Fibroblast of lung (primary cell): ENCODE data around the gene RAPGEF4. TPM values are rescaled to one million over a fixed set of nuclear protein-coding genes. Genes with fewer than 3 reads are reported as not detected.

Experiments
- DNase-seq, 2 donors: peaks; one replicate each; pipeline versions ENCODE4 v3.0.0 to v3.0.0-alpha.2; 2010; ENCODE audit warnings: low read depth in 2 of 2
- H2AFZ ChIP-seq: 2 replicates; pipeline ENCODE4 v1.5.1; 2012; ENCODE audit warnings: low read length, control low read depth, inconsistent platforms
- H3K27ac ChIP-seq: 2 replicates; pipeline ENCODE4 v1.5.1; 2011; ENCODE audit warnings: low read length, control low read depth; ENCODE audit not compliant: insufficient read depth
- H3K27me3 ChIP-seq: 2 replicates; pipeline ENCODE4 v1.5.1; 2011; ENCODE audit warnings: mild to moderate bottlenecking, low read length; ENCODE audit not compliant: control insufficient read depth, insufficient read depth
- H3K36me3 ChIP-seq: 2 replicates; pipeline ENCODE4 v1.5.1; 2011; ENCODE audit warnings: low read length; ENCODE audit not compliant: control insufficient read depth, insufficient read depth
- H3K4me1 ChIP-seq: 2 replicates; pipeline ENCODE4 v1.5.1; 2011; ENCODE audit warnings: low read length; ENCODE audit not compliant: control insufficient read depth, insufficient read depth; ENCODE audit errors: extremely low read depth
- H3K4me2 ChIP-seq: 2 replicates; pipeline ENCODE4 v1.5.1; 2011; ENCODE audit warnings: low read length, control low read depth; ENCODE audit not compliant: insufficient read depth; ENCODE audit errors: extremely low read depth
- H3K4me3 ChIP-seq, 4 experiments: fragments of 200-600 bp in 1 of 4; sonication (generic) in 1 of 4; replicated peaks in 1 of 4; 2 replicates each; pipeline ENCODE4 v1.5.1; 2011 to 2016; ENCODE audit warnings: low read length in 4 of 4, low read depth in 3 of 4, mild to moderate bottlenecking in 3 of 4, control low read depth in 2 of 4, inconsistent platforms in 1 of 4, mixed read lengths in 1 of 4; ENCODE audit not compliant: insufficient read depth in 1 of 4; ENCODE audit errors: control extremely low read depth in 1 of 4
- H3K79me2 ChIP-seq: 2 replicates; pipeline ENCODE4 v1.5.1; 2012; ENCODE audit warnings: mild to moderate bottlenecking, low read length, inconsistent platforms; ENCODE audit not compliant: control insufficient read depth, insufficient read depth
- H3K9ac ChIP-seq: 2 replicates; pipeline ENCODE4 v1.5.1; 2011; ENCODE audit warnings: mild to moderate bottlenecking, low read length, control low read depth; ENCODE audit not compliant: insufficient read depth
- H3K9me3 ChIP-seq: 2 replicates; pipeline ENCODE4 v1.5.1; 2012; ENCODE audit warnings: low read depth, low read length; ENCODE audit not compliant: control insufficient read depth, insufficient read depth
- H4K20me1 ChIP-seq: 2 replicates; pipeline ENCODE4 v1.5.1; 2011; ENCODE audit warnings: low read length; ENCODE audit not compliant: control insufficient read depth, insufficient read depth; ENCODE audit errors: extremely low read depth
- CTCF ChIP-seq, 2 donors: IDR thresholded peaks in 1 of 2; conservative IDR thresholded peaks in 1 of 2; 1 replicate in 1 of 2; 2 replicates in 1 of 2; pipeline ENCODE4 v1.5.1; 2011 to 2012; ENCODE audit warnings: low read length in 2 of 2, control low read depth in 1 of 2, inconsistent platforms in 1 of 2, low read depth in 1 of 2, mild to moderate bottlenecking in 1 of 2
- EZH2 ChIP-seq: IDR thresholded peaks from 2 replicates; pipeline ENCODE4 v1.5.1; 2012; ENCODE audit warnings: low read length, control low read depth, mild to moderate bottlenecking; ENCODE audit errors: missing control alignments
- polyA plus RNA-seq, 2 donors: library from polyadenylated mRNA; depleted of rRNA in 1 of 2; stranded (reverse) in 1 of 2; unstranded in 1 of 2; fragments of >200 nt; gene quantifications; 2 replicates each; pipeline ENCODE4 v1.2.1, GENCODE V29; 2011 to 2012; ENCODE audit warnings: missing spikeins in 1 of 2
- total RNA-seq: library from RNA; depleted of rRNA; stranded (reverse); fragments of >200 nt; gene quantifications from 2 replicates; pipeline ENCODE4 v1.2.1, GENCODE V29; 2014

The RAPGEF4 gene
- total and polyA plus RNA-seq, 2 donors (not counting 1 experiment from before 2014, with no cell fraction given), result 0.51 to 3.0 TPM

- no peak overlapping the region for H3K27ac ChIP-seq
- H3K36me3 ChIP-seq, result no peaks in the 10 kb centered on the region
- TF ChIP-seq EZH2 (no peak), CTCF (conservative IDR thresholded peaks at IDR 0.05 in 1 of 2, IDR thresholded peaks at IDR 0.05 in 1 of 2; ENCODE audit: low read depth in 1 of 2, low read length in 2 of 2) (no peak)
- H4K20me1 ChIP-seq, result no peaks in the 10 kb centered on the region
- no peak overlapping the region for H3K4me2 ChIP-seq
- H3K27me3 ChIP-seq, result no peaks in the 10 kb centered on the region
- DNase-seq, result no peak
- H3K4me1 ChIP-seq, result peaks cover 13% of the 10 kb centered on the region
- no peak overlapping the region for H3K4me3 ChIP-seq
- H3K9ac ChIP-seq, result no peak overlapping the region
- H3K79me2 ChIP-seq, result no peaks in the 10 kb centered on the region
- H2AFZ ChIP-seq, result no peak overlapping the region
- H3K9me3 ChIP-seq, result no peaks in the 10 kb centered on the region
Measured at GRCh38 chr2:173051463-173052215, 316.0 kb downstream of the RAPGEF4 start.

- Histone ChIP-seq H3K27ac (no peak overlapping the region), H3K4me2 (no peak overlapping the region), H3K9me3 (no peaks in the 10 kb centered on the region), H3K36me3 (no peaks in the 10 kb centered on the region), H3K79me2 (no peaks in the 10 kb centered on the region), H3K4me1 (peaks cover 12% of the 10 kb centered on the region), H2AFZ (no peak overlapping the region), H4K20me1 (no peaks in the 10 kb centered on the region), H3K27me3 (no peaks in the 10 kb centered on the region), H3K9ac (no peak overlapping the region), H3K4me3 (no peak overlapping the region)
- TF ChIP-seq CTCF (conservative IDR thresholded peaks at IDR 0.05 in 1 of 2, IDR thresholded peaks at IDR 0.05 in 1 of 2; ENCODE audit: low read depth in 1 of 2, low read length in 2 of 2) (no peak), EZH2 (no peak)
- peak in 1 of 2 donors; percentile 21 for DNase-seq
Measured at GRCh38 chr2:173053043-173053699, 317.5 kb downstream of the RAPGEF4 start.

GRCh38 chr2:173054466-173054865 lies 318.8 kb downstream of the RAPGEF4 start:
- H3K9me3 ChIP-seq, result no peaks in the 10 kb centered on the region
- no peaks in the 10 kb centered on the region for H4K20me1 ChIP-seq
- no peaks in the 10 kb centered on the region for H3K27me3 ChIP-seq
- H3K9ac ChIP-seq, result no peak overlapping the region
- no peaks in the 10 kb centered on the region for H3K36me3 ChIP-seq
- H3K4me3 ChIP-seq, result no peak overlapping the region
- no peak overlapping the region for H3K4me2 ChIP-seq
- H3K4me1 ChIP-seq, result peaks cover 6% of the 10 kb centered on the region
- TF ChIP-seq CTCF (conservative IDR thresholded peaks at IDR 0.05 in 1 of 2, IDR thresholded peaks at IDR 0.05 in 1 of 2; ENCODE audit: low read depth in 1 of 2, low read length in 2 of 2) (no peak), EZH2 (no peak)
- H3K27ac ChIP-seq, result no peak overlapping the region
- no peak overlapping the region for H2AFZ ChIP-seq
- no peaks in the 10 kb centered on the region for H3K79me2 ChIP-seq
- peak in 1 of 2 donors; percentile 76 for DNase-seq
